ENCODE results near the gene KRTAP4-11.
A peak's percentile ranks its signal among the peaks of the same experiment; 100 is the strongest.
"Not testable (repeated sequence)": the region's sequence is repeated elsewhere in the genome, so short reads cannot be mapped to it uniquely, and the experiment has no call there.

The KRTAP4-11 gene

DNA sequence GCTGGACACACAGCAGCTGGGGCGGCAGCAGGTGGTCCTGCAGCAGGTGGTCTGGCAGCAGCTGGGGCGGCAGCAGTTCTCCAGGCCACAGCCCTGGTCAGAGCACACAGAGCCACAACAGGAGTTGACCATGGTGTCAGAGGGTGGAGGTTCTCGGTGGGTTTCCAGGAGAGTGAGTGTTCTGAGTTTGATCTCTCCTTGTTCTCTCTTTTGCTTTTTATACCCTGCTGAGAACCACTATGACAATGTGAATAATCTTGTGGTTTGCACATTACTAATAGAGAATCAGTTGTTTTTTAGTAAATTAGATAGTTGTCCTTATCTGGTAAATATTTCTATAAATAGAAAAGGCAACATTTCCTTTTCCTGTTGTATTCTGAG lies 5.8 kb upstream of the KRTAP4-11 start, which contains the start of gene KRTAP4-12:
Gene KRTAP4-12 (minus strand): TSS at position 192 of the 381 bp plus-strand sequence. CDS start 60 bp downstream, at position 132.
- DNase-seq (ENCODE audit: low spot score), result not testable (repeated sequence)

DNA sequence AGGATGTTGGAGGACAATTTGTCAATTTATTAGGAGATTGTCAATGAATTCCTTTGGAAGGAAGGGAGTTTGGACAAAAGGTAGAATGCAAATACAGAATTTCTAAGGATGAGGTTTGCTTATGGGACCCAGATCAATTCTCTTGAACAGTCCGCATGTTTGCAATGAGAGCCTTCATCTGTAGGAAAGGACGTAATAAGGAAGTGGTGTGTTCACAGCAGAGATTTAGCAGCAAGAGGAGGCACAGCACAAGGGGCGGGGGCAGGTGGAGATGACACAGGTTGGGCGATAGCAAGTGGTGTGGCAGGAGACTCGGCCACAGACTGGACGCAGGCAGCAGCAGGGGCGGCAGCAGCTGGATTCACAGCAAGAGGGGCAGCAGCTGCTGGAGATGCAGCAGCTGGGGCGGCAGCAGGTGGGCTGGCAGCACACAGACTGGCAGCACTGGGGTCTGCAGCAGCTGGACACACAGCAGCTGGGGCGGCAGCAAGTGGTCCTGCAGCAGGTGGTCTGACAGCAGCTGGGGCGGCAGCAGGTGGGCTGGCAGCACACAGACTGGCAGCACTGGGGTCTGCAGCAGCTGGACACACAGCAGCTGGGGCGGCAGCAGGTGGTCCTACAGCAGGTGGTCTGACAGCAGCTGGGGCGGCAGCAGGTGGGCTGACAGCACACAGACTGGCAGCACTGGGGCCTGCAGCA lies 5.3 kb upstream of the KRTAP4-11 start:
- not testable (repeated sequence) for DNase-seq (ENCODE audit: low spot score)

GRCh38 chr17:41121742-41122141 lies 3.6 kb upstream of the KRTAP4-11 start:
- no peak for DNase-seq (ENCODE audit: low spot score)

DNA sequence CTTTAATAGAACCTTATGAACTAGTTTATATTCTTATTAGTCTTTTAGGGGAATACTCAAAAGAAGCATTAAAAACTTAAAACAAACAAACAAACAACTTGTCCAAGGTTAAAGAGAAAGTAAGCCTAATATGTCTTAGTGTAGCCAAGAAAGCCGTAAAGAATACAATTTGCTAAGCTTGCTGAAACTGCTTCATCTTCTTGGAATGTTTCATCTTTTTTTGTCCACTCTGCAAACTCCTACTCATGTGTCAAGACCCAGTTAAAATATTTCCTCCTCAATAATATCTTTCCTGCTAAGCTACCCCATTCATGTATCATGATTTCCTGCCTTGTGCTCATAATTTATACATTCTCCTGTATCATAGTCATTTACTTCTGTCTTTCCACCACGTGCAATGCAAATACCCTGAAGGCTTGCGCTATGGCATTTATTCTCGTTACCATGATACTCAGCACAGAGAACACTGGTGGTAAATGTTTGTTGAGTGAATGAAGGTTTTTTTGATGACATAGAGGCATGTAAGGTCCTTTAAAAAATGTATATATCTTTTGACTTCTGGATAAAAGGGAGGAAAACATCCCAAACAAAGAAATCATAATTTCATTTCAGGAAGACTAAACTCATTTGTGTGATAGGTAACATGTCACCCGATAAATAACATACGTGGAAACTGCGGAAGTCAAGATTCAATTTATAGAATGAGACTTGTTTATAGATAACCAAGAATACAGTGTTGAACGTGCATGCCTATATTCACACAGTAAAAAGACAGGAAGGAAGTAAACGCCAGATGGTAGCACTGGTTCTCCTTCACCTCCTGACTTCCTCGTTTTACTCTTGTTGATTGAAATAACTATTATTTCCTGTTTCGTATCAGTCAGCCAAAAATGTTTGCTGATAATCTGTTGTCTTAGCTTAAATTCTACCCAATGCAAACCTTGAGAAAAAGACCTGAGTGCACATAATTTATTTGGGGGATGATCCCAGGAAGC lies 1.8 kb upstream of the KRTAP4-11 start:
- peak; percentile 26 for DNase-seq (ENCODE audit: low spot score)

DNA sequence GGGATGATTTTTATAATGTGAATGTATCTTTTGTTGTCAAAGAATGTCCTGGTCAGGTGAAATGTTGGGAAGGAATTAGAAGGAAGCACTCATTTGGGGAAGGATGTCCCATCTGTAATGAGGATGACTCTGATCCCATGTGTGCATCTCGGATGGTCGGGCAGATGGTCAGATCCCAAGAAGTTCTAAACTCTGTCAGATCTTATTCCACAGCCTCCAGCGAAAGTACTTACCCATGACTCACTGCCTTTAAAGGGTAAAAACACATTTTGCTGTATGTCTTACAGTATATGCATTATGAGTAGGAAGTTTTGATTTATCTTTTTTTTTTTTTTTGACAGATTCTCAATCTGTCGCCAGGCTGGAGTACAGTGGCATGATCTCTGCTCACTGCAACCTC lies 548 bp upstream of the KRTAP4-11 start:
- no peak for DNase-seq (ENCODE audit: low spot score)

- no peak for DNase-seq (ENCODE audit: low spot score)
Observed at GRCh38 chr17:41116297-41116696, 1.9 kb downstream of the KRTAP4-11 start.

- no peak for DNase-seq (ENCODE audit: low spot score)
Observed at GRCh38 chr17:41111151-41111885, 6.9 kb downstream of the KRTAP4-11 start.

GRCh38 chr17:41108728-41109386 lies 9.3 kb downstream of the KRTAP4-11 start:
- DNase-seq (ENCODE audit: low spot score), result not testable (repeated sequence)

GRCh38 chr17:41107941-41108450 lies 10.2 kb downstream of the KRTAP4-11 start:
- no peak for DNase-seq (ENCODE audit: low spot score)

- DNase-seq (ENCODE audit: low spot score), result not testable (repeated sequence)
Observed at GRCh38 chr17:41105347-41105746, 12.8 kb downstream of the KRTAP4-11 start, which contains the start of gene KRTAP4-9. TSS of gene KRTAP4-9 (plus strand) at chr17:41105389. CDS start at chr17:41105389, 0 bp downstream.

GRCh38 chr17:41104386-41105038 lies 13.7 kb downstream of the KRTAP4-11 start:
- DNase-seq (ENCODE audit: low spot score), result not testable (repeated sequence)

- no peak for DNase-seq (ENCODE audit: low spot score)
Observed at GRCh38 chr17:41103896-41104295, 14.3 kb downstream of the KRTAP4-11 start.

- no peak for DNase-seq (ENCODE audit: low spot score)
Observed at GRCh38 chr17:41101586-41102259, 16.4 kb downstream of the KRTAP4-11 start, which contains the start of gene KRTAP4-16. TSS of gene KRTAP4-16 (minus strand) at chr17:41102209. CDS start at chr17:41102209, 0 bp downstream.

GRCh38 chr17:41099682-41100480 lies 18.3 kb downstream of the KRTAP4-11 start:
- not testable (repeated sequence) for DNase-seq (ENCODE audit: low spot score)

DNA sequence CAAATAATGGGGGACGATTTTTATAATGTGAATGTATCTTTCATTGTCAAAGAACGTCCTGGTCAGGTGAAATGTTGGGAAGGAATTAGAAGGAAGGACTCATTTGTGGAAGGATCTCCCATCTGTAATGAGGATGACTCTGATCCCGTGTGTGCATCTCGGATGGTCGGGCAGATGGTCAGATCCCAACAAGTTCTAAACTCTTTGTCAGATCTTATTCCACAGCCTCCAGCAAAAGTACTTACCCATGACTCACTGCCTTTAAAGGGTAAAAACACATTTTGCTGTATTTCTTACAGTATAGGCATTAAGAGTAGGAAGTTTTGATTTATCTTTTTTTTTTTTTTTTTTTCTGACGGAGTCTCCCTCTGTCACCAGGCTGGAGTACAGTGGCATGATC lies 19.7 kb downstream of the KRTAP4-11 start:
- no peak for DNase-seq (ENCODE audit: low spot score)

- no peak for DNase-seq (ENCODE audit: low spot score)
Observed at GRCh38 chr17:41098042-41098441, 20.1 kb downstream of the KRTAP4-11 start, which contains the start of gene KRTAP4-8. TSS of gene KRTAP4-8 (minus strand) at chr17:41098142. CDS start at chr17:41098084, 58 bp downstream.

GRCh38 chr17:41096055-41096454 lies 22.1 kb downstream of the KRTAP4-11 start:
- no peak for DNase-seq (ENCODE audit: low spot score)

- not testable (repeated sequence) for DNase-seq (ENCODE audit: low spot score)
Observed at GRCh38 chr17:41088760-41089352, 29.3 kb downstream of the KRTAP4-11 start.

Data from CD4-positive, alpha-beta T cell treated with Interleukin-6 at 100 ng/mL for 8 hours (primary cell).